ENCODE results near the gene KRTAP5-4.
"Not testable (repeated sequence)": the region's sequence is repeated elsewhere in the genome, so short reads cannot be mapped to it uniquely, and the experiment has no call there.

- TF ChIP-seq, protein P1, sequence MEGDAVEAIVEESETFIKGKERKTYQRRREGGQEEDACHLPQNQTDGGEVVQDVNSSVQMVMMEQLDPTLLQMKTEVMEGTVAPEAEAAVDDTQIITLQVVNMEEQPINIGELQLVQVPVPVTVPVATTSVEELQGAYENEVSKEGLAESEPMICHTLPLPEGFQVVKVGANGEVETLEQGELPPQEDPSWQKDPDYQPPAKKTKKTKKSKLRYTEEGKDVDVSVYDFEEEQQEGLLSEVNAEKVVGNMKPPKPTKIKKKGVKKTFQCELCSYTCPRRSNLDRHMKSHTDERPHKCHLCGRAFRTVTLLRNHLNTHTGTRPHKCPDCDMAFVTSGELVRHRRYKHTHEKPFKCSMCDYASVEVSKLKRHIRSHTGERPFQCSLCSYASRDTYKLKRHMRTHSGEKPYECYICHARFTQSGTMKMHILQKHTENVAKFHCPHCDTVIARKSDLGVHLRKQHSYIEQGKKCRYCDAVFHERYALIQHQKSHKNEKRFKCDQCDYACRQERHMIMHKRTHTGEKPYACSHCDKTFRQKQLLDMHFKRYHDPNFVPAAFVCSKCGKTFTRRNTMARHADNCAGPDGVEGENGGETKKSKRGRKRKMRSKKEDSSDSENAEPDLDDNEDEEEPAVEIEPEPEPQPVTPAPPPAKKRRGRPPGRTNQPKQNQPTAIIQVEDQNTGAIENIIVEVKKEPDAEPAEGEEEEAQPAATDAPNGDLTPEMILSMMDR (IDR thresholded peaks at IDR 0.05 in 8 of 11, conservative IDR thresholded peaks at IDR 0.05 in 3 of 11): not testable (repeated sequence)
- TF ChIP-seq POLR2A (IDR thresholded peaks at IDR 0.05): not testable (repeated sequence)
Observed at GRCh38 chr11:1661454-1662269, 39.7 kb upstream of the KRTAP5-4 start.

All from spleen (tissue), 7 donors.